ENCODE results near the gene PPP1R36.
A peak's percentile ranks its signal among the peaks of the same experiment; 100 is the strongest.
"Not testable (repeated sequence)": the region's sequence is repeated elsewhere in the genome, so short reads cannot be mapped to it uniquely, and the experiment has no call there.

PPP1R36 gene

DNA sequence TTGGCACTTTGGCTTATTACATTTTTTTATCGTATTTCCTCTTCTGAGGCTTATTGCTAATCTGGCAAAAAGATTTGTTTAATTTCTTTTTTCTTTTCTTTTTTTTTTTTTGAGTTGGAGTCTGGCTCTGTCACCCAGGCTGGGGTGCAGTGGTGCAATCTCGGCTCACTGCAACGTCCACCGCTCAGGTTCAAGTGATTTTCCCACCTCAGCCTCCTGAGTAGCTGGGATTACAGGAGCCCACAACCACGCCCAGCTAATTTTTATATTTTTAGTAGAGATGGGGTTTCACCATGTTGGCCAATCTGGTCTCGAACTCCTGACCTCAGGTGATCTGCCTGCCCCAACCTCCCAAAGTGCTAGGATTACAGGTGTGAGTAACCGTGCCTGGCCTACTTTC is 19.9 kb downstream of the PPP1R36 start:
- DNase-seq, result not testable (repeated sequence)

- peak; percentile 17 for DNase-seq
Observed at GRCh38 chr14:64572386-64573104, 22.8 kb downstream of the PPP1R36 start.

DNA sequence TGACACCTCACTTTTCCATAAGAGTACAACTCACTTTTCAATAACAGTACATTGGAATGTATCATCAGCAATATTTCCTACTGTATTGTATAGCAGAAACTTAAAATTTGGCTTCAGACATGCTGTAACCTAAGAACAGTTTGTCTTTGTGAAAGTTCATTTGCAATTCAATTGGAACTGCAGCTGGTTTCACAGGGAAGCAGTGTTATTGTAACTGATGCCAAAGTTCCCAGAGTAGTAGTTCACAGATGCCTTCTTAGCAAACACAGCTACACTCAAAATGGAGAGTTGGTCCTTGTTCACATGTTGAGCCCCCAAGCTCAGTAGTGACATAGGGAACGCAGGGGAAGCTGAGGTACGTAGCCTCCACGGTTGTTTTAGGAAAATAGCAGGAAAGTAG is 23.3 kb downstream of the PPP1R36 start:
- DNase-seq, result peak; percentile 14

DNA sequence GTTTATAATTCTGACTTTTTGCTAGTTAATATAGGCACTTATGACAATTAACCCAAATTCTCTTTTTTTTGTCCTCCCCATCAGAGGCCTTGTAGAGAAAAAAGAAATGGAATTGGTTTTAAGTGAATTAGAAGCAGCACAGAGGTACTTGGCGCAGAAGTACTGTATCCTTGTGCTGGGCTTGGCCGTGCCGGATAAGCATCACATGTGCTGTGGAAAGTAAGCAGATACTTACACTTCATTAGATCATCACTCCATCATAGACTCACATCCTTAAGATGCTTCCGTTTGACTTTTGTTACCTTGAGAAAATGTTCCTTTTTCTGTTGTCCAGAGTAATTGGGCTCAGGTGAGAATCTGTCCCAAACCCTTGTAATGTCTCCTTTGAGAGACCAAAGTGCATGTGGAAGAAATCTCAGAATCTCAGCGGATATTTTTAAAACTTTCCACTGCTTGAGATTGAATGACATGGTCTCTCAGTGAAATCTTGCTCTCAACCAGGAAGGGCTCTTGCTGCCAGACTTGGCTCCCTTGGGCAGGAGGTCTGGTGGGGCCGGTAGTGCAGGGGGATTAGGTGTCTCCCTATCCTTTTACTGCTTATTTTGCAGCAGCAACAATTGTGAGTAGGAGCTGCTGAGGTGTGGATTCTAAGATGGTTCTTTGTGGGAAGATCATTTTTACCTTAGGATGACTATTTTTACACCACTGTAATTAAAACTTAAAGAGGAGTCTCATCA is 24.8 kb downstream of the PPP1R36 start:
- DNase-seq, result no peak

DNA sequence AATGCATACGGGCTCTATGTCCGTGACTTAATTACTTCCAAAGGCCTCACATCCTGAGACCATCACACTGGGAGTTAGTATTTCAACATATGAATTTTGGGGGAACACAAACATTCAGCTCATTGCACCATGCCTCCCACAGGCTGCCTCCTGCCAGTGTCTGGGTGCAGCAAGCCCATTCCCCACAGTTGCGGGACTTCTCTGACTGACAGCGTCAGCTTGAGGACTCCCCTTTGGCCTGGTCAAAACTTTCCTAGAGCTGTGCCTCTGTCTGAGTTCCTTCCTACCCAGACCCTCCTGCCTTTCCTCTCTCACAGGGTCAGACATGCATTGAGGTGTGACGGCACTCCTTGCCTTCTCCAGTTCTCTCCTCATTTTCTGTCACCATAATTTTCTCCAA is 27.4 kb downstream of the PPP1R36 start:
- no peak for DNase-seq

DNA sequence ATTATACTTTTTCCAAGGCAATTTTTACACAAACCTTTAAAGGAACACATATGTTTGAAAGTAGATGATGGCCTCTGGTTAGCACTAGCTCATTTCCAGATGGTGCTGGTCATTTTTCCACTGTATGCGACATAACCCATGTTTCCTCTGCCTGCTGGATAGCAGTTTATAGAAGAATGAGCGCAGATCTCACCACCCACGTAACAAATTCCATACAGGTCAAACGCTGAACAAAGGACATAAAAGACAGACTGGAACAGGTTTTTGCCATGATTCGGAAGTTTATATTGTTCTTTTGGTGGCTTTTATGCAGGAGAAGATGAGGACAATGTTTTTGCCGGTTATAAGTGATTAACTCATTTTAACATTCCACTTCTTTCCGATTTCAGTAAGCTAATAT is 30.7 kb downstream of the PPP1R36 start:
- no peak for DNase-seq

GRCh38 chr14:64581363-64581762 is 31.6 kb downstream of the PPP1R36 start:
- DNase-seq, result no peak

- no peak for DNase-seq
Observed at GRCh38 chr14:64581817-64582216, 32.1 kb downstream of the PPP1R36 start.

GRCh38 chr14:64584190-64584589 is 34.4 kb downstream of the PPP1R36 start:
- peak; percentile 43 for DNase-seq

DNA sequence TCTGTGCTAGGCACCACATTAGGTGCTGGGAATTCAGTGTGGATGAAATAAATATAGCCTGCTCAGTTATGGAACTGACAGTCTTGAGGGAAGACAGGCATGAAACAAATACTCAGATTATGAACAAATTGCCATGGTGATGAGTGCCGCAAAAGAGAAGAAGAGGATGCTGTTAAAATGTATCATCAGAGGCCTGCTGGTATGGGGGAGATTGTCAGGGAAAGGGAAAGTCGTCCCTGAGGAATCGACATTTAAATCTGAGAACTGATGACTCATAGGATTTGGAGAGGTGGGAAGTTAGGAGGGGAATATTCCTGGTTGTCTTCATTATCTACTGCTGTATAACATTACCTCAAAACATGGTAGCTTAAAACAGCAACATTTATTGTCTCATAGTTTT is 42.0 kb downstream of the PPP1R36 start:
- no peak for DNase-seq

GRCh38 chr14:64594438-64594837 is 44.7 kb downstream of the PPP1R36 start:
- DNase-seq, result no peak

DNA sequence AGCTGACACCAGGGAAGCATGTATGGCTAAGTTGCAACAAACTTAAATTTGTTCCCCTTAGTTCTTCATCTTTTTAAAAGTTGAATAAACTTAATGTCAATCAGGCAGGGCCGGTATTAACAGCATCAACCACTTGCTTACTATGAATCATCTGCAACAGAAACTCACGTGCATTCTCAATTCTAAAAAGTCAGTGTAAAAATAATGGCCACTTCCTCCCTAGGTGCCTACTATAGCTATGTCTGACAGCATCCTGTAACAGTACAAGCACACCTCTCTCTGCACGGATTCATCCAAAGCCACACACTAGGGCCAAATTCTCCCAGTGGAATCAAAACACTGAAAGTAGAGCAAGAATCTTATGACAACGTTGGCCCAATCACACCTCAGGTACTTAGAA is 48.6 kb downstream of the PPP1R36 start:
- DNase-seq, result no peak

DNA sequence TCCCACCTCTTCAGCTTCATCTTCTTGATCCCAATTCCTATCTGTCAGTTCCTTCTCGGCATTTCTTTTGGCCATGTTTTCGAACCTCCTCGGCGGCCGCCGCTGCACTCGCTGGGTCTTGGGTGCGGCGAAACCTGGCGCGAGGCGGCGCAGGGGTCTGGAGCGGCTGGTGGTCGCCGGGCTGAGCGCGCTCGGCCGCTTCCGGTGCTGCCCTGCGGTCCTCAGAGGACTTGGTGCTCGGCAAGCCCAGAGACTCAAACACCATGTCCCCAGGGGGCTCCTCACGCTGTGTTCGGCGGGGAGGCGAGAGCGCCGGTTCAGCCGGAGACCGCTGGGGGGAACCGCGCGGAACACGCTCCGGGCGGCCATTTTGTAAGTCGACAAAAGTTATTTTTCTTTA is 51.8 kb downstream of the PPP1R36 start:
- DNase-seq, result no peak

- peak; percentile 74 for DNase-seq
Observed at GRCh38 chr14:64602826-64603225, 53.1 kb downstream of the PPP1R36 start.

- DNase-seq, result peak; percentile 71
Observed at GRCh38 chr14:64604001-64604400, 54.2 kb downstream of the PPP1R36 start.

GRCh38 chr14:64604881-64605280 is 55.1 kb downstream of the PPP1R36 start:
- DNase-seq, result peak; percentile 93

GRCh38 chr14:64605926-64606685 is 56.3 kb downstream of the PPP1R36 start:
- peak; percentile 81 for DNase-seq

- DNase-seq, result peak; percentile 51
Observed at GRCh38 chr14:64610049-64610746, 60.4 kb downstream of the PPP1R36 start.

GRCh38 chr14:64611358-64612020 is 61.7 kb downstream of the PPP1R36 start:
- peak; percentile 83 for DNase-seq

DNA sequence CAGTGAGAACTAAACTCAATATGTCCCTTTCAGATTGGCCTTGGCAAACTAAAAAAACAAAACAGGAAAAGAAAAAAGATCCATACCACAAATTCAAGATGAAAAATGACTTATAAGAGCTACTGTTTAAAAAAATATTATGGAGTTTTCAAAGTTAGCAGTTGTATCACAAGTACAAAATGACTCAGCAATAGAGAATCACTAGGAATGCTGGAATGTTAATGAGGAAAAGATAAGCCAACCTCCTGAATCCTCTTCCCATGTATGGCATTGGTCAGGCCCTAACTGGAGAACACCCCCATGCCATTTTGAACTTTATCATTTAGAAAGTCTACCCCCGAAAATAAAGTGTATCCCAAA is 62.2 kb downstream of the PPP1R36 start:
- no peak for DNase-seq

- peak; percentile 21 for DNase-seq
Observed at GRCh38 chr14:64612971-64613666, 63.4 kb downstream of the PPP1R36 start.

GRCh38 chr14:64614166-64614565 is 64.4 kb downstream of the PPP1R36 start:
- DNase-seq, result no peak
